ENCODE data around the gene ZNF280C. TPM values are rescaled to one million over a fixed set of nuclear protein-coding genes. Genes with fewer than 3 reads are reported as not detected.

The ZNF280C gene
- total RNA-seq, result 1 to 10 TPM; 1.3 to 2.3 TPM
- polyA plus RNA-seq, result under 1 TPM; 0.50 to 0.65 TPM

- no peak for TF ChIP-seq RXRA (IDR thresholded peaks at IDR 0.05)
- peak in 1 of 2 donors; percentile 20 for TF ChIP-seq HNF4A (conservative IDR thresholded peaks at IDR 0.05)
- TF ChIP-seq FOXA1 (IDR thresholded peaks at IDR 0.05), result no peak
- TF ChIP-seq GABPA (IDR thresholded peaks at IDR 0.05 in 1 of 2, conservative IDR thresholded peaks at IDR 0.05 in 1 of 2), result peak in 1 of 2 donors; percentile 31
- TF ChIP-seq YY1 (IDR thresholded peaks at IDR 0.05), result peak; percentile 62
- peak in 1 of 2 donors; percentile 12 for TF ChIP-seq RAD21 (IDR thresholded peaks at IDR 0.05)
- TF ChIP-seq TAF1 (conservative IDR thresholded peaks at IDR 0.05), result peak; percentile 81
- peak; percentile 93 for TF ChIP-seq MAX (IDR thresholded peaks at IDR 0.05)
- peak; percentile 74 to 83 for TF ChIP-seq EGR1 (IDR thresholded peaks at IDR 0.05; ENCODE audit: low read depth in 2 of 2)
- peak; percentile 39 for TF ChIP-seq REST (IDR thresholded peaks at IDR 0.05)
Observed at GRCh38 chrX:130268449-130269170, at the start of gene ZNF280C. Gene ZNF280C (minus strand): TSS chrX:130268899. CDS start chrX:130260449, 8,450 bp downstream.

GRCh38 chrX:130304587-130305368 is 36.1 kb upstream of the ZNF280C start:
- DNase-seq (ENCODE audit: low spot score), result no peak
- Histone ChIP-seq H3K4me1 (ENCODE audit: control insufficient read depth in 4 of 4, insufficient read depth in 4 of 4, low read length in 3 of 4) (no peaks in the 10 kb centered on the region), H3K27me3 (ENCODE audit: control insufficient read depth in 4 of 4, insufficient read depth in 4 of 4, low read length in 3 of 4) (no peaks in the 10 kb centered on the region), H3K36me3 (ENCODE audit: control insufficient read depth in 4 of 4, insufficient read depth in 3 of 4, low read depth in 1 of 4, low read length in 3 of 4) (no peaks in the 10 kb centered on the region), H3K27ac (ENCODE audit: low read depth in 1 of 2, low read length in 2 of 2) (no peak overlapping the region), H3K9me3 (ENCODE audit: control insufficient read depth in 4 of 4, low read length in 3 of 4) (no peaks in the 10 kb centered on the region), H3K4me3 (ENCODE audit: low read depth in 1 of 3, low read length in 3 of 3) (no peak overlapping the region), H3K9ac (ENCODE audit: low read depth in 1 of 2, low read length in 2 of 2) (no peak overlapping the region)
- TF ChIP-seq MAX (IDR thresholded peaks at IDR 0.05) (no peak), HNF4A (conservative IDR thresholded peaks at IDR 0.05) (peak in 1 of 2 donors; percentile 83), NR2F2 (IDR thresholded peaks at IDR 0.05) (no peak), RAD21 (IDR thresholded peaks at IDR 0.05) (peak in 1 of 2 donors; percentile 30), RXRA (IDR thresholded peaks at IDR 0.05) (peak in 1 of 2 donors; percentile 39)
- WGBS, result 58% methylated on average over 5 of the region's 5 CpGs

More at GRCh38 chrX:130268449-130269170, at the start of gene ZNF280C:
- Histone ChIP-seq H3K9me3 (ENCODE audit: control insufficient read depth in 4 of 4, low read length in 3 of 4) (no peaks in the 10 kb centered on the region), H3K4me1 (ENCODE audit: control insufficient read depth in 4 of 4, insufficient read depth in 4 of 4, low read length in 3 of 4) (peaks cover 0 to 6% (median 2%) of the 10 kb centered on the region in 4 donors), H3K27me3 (ENCODE audit: control insufficient read depth in 4 of 4, insufficient read depth in 4 of 4, low read length in 3 of 4) (no peaks in the 10 kb centered on the region), H3K27ac (ENCODE audit: low read depth in 1 of 2, low read length in 2 of 2) (peak within 1 kb of the TSS; percentile 64 to 69), H3K4me3 (ENCODE audit: low read depth in 1 of 3, low read length in 3 of 3) (peak within 1 kb of the TSS; percentile 47 to 88 (median 77)), H3K36me3 (ENCODE audit: control insufficient read depth in 4 of 4, insufficient read depth in 3 of 4, low read depth in 1 of 4, low read length in 3 of 4) (no peaks in the 10 kb centered on the region), H3K9ac (ENCODE audit: low read depth in 1 of 2, low read length in 2 of 2) (peak within 1 kb of the TSS in 1 of 2 donors; percentile 31)
- WGBS, result 2% methylated on average over 59 of the region's 59 CpGs
- DNase-seq (ENCODE audit: low spot score), result peak; percentile 83

All from liver (tissue), 9 donors.